Measurements from ENCODE around the gene PLEK.

Gene PLEK

GRCh38 chr2:68403199-68403644, 38.1 kb downstream of the PLEK start:
- DNase-seq (ENCODE audit: low read depth in 1 of 2, low spot score in 1 of 2): no peak
- H3K27me3 ChIP-seq (ENCODE audit: insufficient read depth, poor library complexity, severe bottlenecking): no peaks in the 10 kb centered on the region
- no peak overlapping the region for H3K27ac ChIP-seq (replicated peaks)
- no peak overlapping the region for H3K4me3 ChIP-seq (replicated peaks; ENCODE audit: insufficient read depth, low read length)
- TF ChIP-seq GABPA (IDR thresholded peaks at IDR 0.05; ENCODE audit: low read depth) (no peak), REST (IDR thresholded peaks at IDR 0.05; ENCODE audit: insufficient replicate concordance, low read depth) (no peak), CTCF (IDR thresholded peaks at IDR 0.05; ENCODE audit: insufficient read depth, low read length) (no peak), POLR2AphosphoS5 (IDR thresholded peaks at IDR 0.05; ENCODE audit: low read depth) (no peak), SPI1 (IDR thresholded peaks at IDR 0.05; ENCODE audit: borderline replicate concordance, low read depth) (no peak)

- H3K27me3 ChIP-seq (ENCODE audit: insufficient read depth, poor library complexity, severe bottlenecking): no peaks in the 10 kb centered on the region
- no peak overlapping the region for H3K4me3 ChIP-seq (replicated peaks; ENCODE audit: insufficient read depth, low read length)
- no peak overlapping the region for H3K27ac ChIP-seq (replicated peaks)
- no peak for DNase-seq (ENCODE audit: low read depth in 1 of 2, low spot score in 1 of 2)
- TF ChIP-seq REST (IDR thresholded peaks at IDR 0.05; ENCODE audit: insufficient replicate concordance, low read depth) (no peak), CTCF (IDR thresholded peaks at IDR 0.05; ENCODE audit: insufficient read depth, low read length) (no peak), POLR2AphosphoS5 (IDR thresholded peaks at IDR 0.05; ENCODE audit: low read depth) (no peak)
These were observed 39.1 kb downstream of the PLEK start for GRCh38 chr2:68404164-68404563.

- TF ChIP-seq SPI1 (IDR thresholded peaks at IDR 0.05; ENCODE audit: borderline replicate concordance, low read depth) (no peak), CTCF (IDR thresholded peaks at IDR 0.05; ENCODE audit: insufficient read depth, low read length) (no peak), POLR2AphosphoS5 (IDR thresholded peaks at IDR 0.05; ENCODE audit: low read depth) (no peak), REST (IDR thresholded peaks at IDR 0.05; ENCODE audit: insufficient replicate concordance, low read depth) (no peak), GABPA (IDR thresholded peaks at IDR 0.05; ENCODE audit: low read depth) (no peak)
- Histone ChIP-seq H3K4me3 (replicated peaks; ENCODE audit: insufficient read depth, low read length) (no peak overlapping the region), H3K27ac (replicated peaks) (no peak overlapping the region), H3K27me3 (ENCODE audit: insufficient read depth, poor library complexity, severe bottlenecking) (no peaks in the 10 kb centered on the region)
- DNase-seq (ENCODE audit: low read depth in 1 of 2, low spot score in 1 of 2): no peak
These were observed 40.1 kb downstream of the PLEK start for GRCh38 chr2:68404893-68405799.

Data from HL-60 (cell line).